Sigmoid colon (tissue), 7 donors: ENCODE results near the gene MYO3A. TPM values are rescaled to one million over a fixed set of nuclear protein-coding genes. Genes with fewer than 3 reads are reported as not detected.

Experiments
- DNase-seq: peaks from one replicate; pipeline ENCODE4 v3.0.0-alpha.2; 2019
- H3K27ac ChIP-seq, 4 donors: fragments of 200-600 bp; sonication (generic); one replicate each; pipeline ENCODE4 v1.5.1; 2016 to 2019; ENCODE audit warnings: mild to moderate bottlenecking in 1 of 4
- H3K27me3 ChIP-seq, 3 donors: fragments of 200-600 bp; sonication (generic); one replicate each; pipeline ENCODE4 v1.5.1; 2019; ENCODE audit warnings: mild to moderate bottlenecking in 1 of 3
- H3K36me3 ChIP-seq, 4 donors: fragments of 200-600 bp; sonication (generic); one replicate each; pipeline ENCODE4 v1.5.1; 2016 to 2019
- H3K4me1 ChIP-seq, 4 donors: fragments of 200-600 bp; sonication (generic); one replicate each; pipeline ENCODE4 v1.5.1; 2017 to 2019
- H3K4me3 ChIP-seq, 4 donors: fragments of 200-600 bp; sonication (generic); one replicate each; pipeline ENCODE4 v1.5.1; 2017 to 2019; ENCODE audit warnings: mild to moderate bottlenecking in 2 of 4, moderate library complexity in 1 of 4
- H3K9me3 ChIP-seq, 4 donors: fragments of 200-600 bp in 3 of 4; sonication (generic) in 3 of 4; one replicate each; pipeline versions ENCODE4 v1.5.1 to v1.6.1; 2013 to 2019
- EP300 ChIP-seq, 4 donors: sonication (generic); formaldehyde crosslinking; IDR thresholded peaks; one replicate each; pipeline ENCODE4 v1.6.1; 2017; ENCODE audit warnings: antibody characterized with exemption in 4 of 4
- POLR2A ChIP-seq, 2 donors: fragments of 450-650 bp; IDR thresholded peaks; one replicate each; pipeline ENCODE4 v1.6.1; 2016; ENCODE audit warnings: antibody characterized with exemption in 2 of 2, mild to moderate bottlenecking in 2 of 2, moderate library complexity in 2 of 2
- POLR2AphosphoS5 ChIP-seq, 4 donors: sonication (generic); formaldehyde crosslinking; IDR thresholded peaks; one replicate each; pipeline ENCODE4 v1.6.1; 2017; ENCODE audit warnings: antibody characterized with exemption in 4 of 4
- WGBS, 2 donors: extraction: QIAGEN DNeasy Blood & Tissue Kit; methylation state at CpG; one replicate each; pipeline ENCODE4 v1.1.7; 2013; 5-methylcytosine and 5-hydroxymethylcytosine counted together
- intact Hi-C: fragments of 100-400 bp; cut with DNase I; formaldehyde crosslinking; loops from one replicate; pipeline ENCODE4 v1.15.1; 2023
- polyA plus RNA-seq, 3 donors: library from polyadenylated mRNA; stranded (reverse); fragments of 200-250 nt; gene quantifications; one replicate each; pipeline ENCODE4 v1.2.3, GENCODE V29; 2013
- total RNA-seq, 4 donors: library from RNA; depleted of rRNA; stranded (reverse); fragments of >200 nt; gene quantifications; one replicate each; pipeline ENCODE4 v1.1.0, GENCODE V29; 2016
- TF ChIP-seq, protein P1 (sequence below), 4 experiments: fragments of 450-650 bp in 3 of 4; fragments of 200-600 bp in 1 of 4; IDR thresholded peaks; one replicate each; pipeline ENCODE4 v1.5.1; 2016 to 2019; ENCODE audit warnings: antibody characterized with exemption in 4 of 4, mild to moderate bottlenecking in 3 of 4, moderate library complexity in 2 of 4
- donor health status: healthy with polysubstance abuse.
- donor health status: Bipolar disorder and iron deficiency.
- donor health status: healthy.

MYO3A gene
- total and polyA plus RNA-seq, 7 donors: 0.33 to 0.71 (median 0.54) TPM; not detected in 4

DNA sequence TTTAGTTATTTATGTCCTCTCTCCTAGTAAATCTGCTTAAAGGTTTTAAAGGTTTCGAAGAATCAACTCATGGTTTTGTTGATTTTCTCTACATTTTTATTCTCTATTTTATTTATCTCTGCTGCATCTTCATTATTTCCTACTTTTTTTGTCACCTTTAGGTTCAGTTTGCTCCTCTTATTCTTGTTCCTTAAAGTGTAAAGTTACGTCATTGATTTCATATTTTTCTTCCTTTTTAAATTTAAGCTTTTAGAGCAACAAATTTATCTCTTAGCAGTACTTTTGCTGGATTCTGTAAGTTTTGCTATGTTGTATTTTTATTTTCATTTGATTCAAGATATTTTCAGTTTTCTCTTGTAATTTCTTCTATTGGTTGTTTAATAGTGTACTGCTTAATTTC, 10.7 kb downstream of the MYO3A start:
- no peak for DNase-seq
- no peaks in the 10 kb centered on the region for H3K4me1 ChIP-seq
- intact Hi-C loops: no loop called here
- WGBS, 2 donors: 93 to 95% methylated on average over 2 of the region's 2 CpGs
- H3K27ac ChIP-seq: no peak overlapping the region
- TF ChIP-seq POLR2AphosphoS5 (IDR thresholded peaks at IDR 0.05) (no peak), POLR2A (IDR thresholded peaks at IDR 0.05) (no peak), EP300 (IDR thresholded peaks at IDR 0.05) (no peak)
- TF ChIP-seq, protein P1, sequence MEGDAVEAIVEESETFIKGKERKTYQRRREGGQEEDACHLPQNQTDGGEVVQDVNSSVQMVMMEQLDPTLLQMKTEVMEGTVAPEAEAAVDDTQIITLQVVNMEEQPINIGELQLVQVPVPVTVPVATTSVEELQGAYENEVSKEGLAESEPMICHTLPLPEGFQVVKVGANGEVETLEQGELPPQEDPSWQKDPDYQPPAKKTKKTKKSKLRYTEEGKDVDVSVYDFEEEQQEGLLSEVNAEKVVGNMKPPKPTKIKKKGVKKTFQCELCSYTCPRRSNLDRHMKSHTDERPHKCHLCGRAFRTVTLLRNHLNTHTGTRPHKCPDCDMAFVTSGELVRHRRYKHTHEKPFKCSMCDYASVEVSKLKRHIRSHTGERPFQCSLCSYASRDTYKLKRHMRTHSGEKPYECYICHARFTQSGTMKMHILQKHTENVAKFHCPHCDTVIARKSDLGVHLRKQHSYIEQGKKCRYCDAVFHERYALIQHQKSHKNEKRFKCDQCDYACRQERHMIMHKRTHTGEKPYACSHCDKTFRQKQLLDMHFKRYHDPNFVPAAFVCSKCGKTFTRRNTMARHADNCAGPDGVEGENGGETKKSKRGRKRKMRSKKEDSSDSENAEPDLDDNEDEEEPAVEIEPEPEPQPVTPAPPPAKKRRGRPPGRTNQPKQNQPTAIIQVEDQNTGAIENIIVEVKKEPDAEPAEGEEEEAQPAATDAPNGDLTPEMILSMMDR (IDR thresholded peaks at IDR 0.05): no peak
- no peaks in the 10 kb centered on the region for H3K36me3 ChIP-seq
- no peaks in the 10 kb centered on the region for H3K9me3 ChIP-seq
- H3K27me3 ChIP-seq: no peaks in the 10 kb centered on the region
- H3K4me3 ChIP-seq: no peak overlapping the region

- Histone ChIP-seq H3K9me3 (no peaks in the 10 kb centered on the region), H3K36me3 (no peaks in the 10 kb centered on the region), H3K27me3 (no peaks in the 10 kb centered on the region), H3K4me1 (no peaks in the 10 kb centered on the region), H3K4me3 (no peak overlapping the region), H3K27ac (no peak overlapping the region)
- intact Hi-C loops: no loop called here
- WGBS, 2 donors: 65 to 77% methylated on average over 2 of the region's 2 CpGs
- TF ChIP-seq, protein P1 (IDR thresholded peaks at IDR 0.05): no peak
- TF ChIP-seq POLR2A (IDR thresholded peaks at IDR 0.05) (no peak), POLR2AphosphoS5 (IDR thresholded peaks at IDR 0.05) (no peak), EP300 (IDR thresholded peaks at IDR 0.05) (no peak)
- DNase-seq: no peak
These were observed 18.8 kb downstream of the MYO3A start for GRCh38 chr10:25952857-25953256.

- intact Hi-C loops: no loop called here
- no peak for DNase-seq
- no peaks in the 10 kb centered on the region for H3K27me3 ChIP-seq
- no peaks in the 10 kb centered on the region for H3K9me3 ChIP-seq
- H3K27ac ChIP-seq: no peak overlapping the region
- TF ChIP-seq EP300 (IDR thresholded peaks at IDR 0.05): no peak
- no peak for TF ChIP-seq POLR2AphosphoS5 (IDR thresholded peaks at IDR 0.05)
- no peak for TF ChIP-seq POLR2A (IDR thresholded peaks at IDR 0.05)
- TF ChIP-seq, protein P1 (IDR thresholded peaks at IDR 0.05): no peak
- WGBS, 2 donors: 75 to 81% methylated on average over 1 of the region's 1 CpG
- no peaks in the 10 kb centered on the region for H3K4me1 ChIP-seq
- no peak overlapping the region for H3K4me3 ChIP-seq
- H3K36me3 ChIP-seq: no peaks in the 10 kb centered on the region
These were observed 20.8 kb downstream of the MYO3A start for GRCh38 chr10:25954851-25955250.

- H3K4me1 ChIP-seq: no peaks in the 10 kb centered on the region
- H3K27ac ChIP-seq: no peak overlapping the region
- H3K4me3 ChIP-seq: no peak overlapping the region
- intact Hi-C loops: no loop called here
- no peaks in the 10 kb centered on the region for H3K36me3 ChIP-seq
- H3K9me3 ChIP-seq: no peaks in the 10 kb centered on the region
- DNase-seq: no peak
- no peak for TF ChIP-seq EP300 (IDR thresholded peaks at IDR 0.05)
- WGBS, 2 donors: 76 to 79% methylated on average over 3 of the region's 3 CpGs
- no peaks in the 10 kb centered on the region for H3K27me3 ChIP-seq
These were observed 25.7 kb downstream of the MYO3A start for GRCh38 chr10:25959540-25960232.

GRCh38 chr10:25965584-25965983, 31.6 kb downstream of the MYO3A start:
- Histone ChIP-seq H3K27me3 (no peaks in the 10 kb centered on the region), H3K36me3 (no peaks in the 10 kb centered on the region), H3K4me1 (no peaks in the 10 kb centered on the region), H3K4me3 (no peak overlapping the region), H3K27ac (no peak overlapping the region), H3K9me3 (no peaks in the 10 kb centered on the region)
- 77 to 78% methylated on average over 4 of the region's 4 CpGs for WGBS, 2 donors
- DNase-seq: no peak
- TF ChIP-seq, protein P1 (IDR thresholded peaks at IDR 0.05): no peak
- TF ChIP-seq POLR2AphosphoS5 (IDR thresholded peaks at IDR 0.05) (no peak), POLR2A (IDR thresholded peaks at IDR 0.05) (no peak), EP300 (IDR thresholded peaks at IDR 0.05) (no peak)
- intact Hi-C loops: no loop called here
